ENCODE measurements around the gene NPAS2. TPM values are rescaled to one million over a fixed set of nuclear protein-coding genes. Genes with fewer than 3 reads are reported as not detected.

NPAS2 gene
- total RNA-seq, 3 donors from 2014 or later = 6.2 to 42.3 (median 22.5) TPM

- Histone ChIP-seq H3K9me3 (no peaks in the 10 kb centered on the region), H3K4me3 (no peak overlapping the region), H3K27me3 (no peaks in the 10 kb centered on the region), H3K36me3 (no peaks in the 10 kb centered on the region), H3K27ac (no peak overlapping the region), H3K4me1 (no peaks in the 10 kb centered on the region)
- intact Hi-C loops (cut with DNase I; ENCODE audit: low total_unique reads) = loop anchor here (10.0 kb wide), 1 partner anchor 360 kb away; no protein-coding TSS in a partner anchor
- DNase-seq (ENCODE audit: low spot score in 2 of 2) = no peak
- TF ChIP-seq POLR2AphosphoS5 (IDR thresholded peaks at IDR 0.05) (no peak), CTCF (IDR thresholded peaks at IDR 0.05) (no peak), POLR2A (IDR thresholded peaks at IDR 0.05) (no peak)
Observed at GRCh38 chr2:100974712-100975520, 155.0 kb downstream of the NPAS2 start.

- intact Hi-C loops (cut with DNase I; ENCODE audit: low total_unique reads) = loop anchor here (10.0 kb wide), 1 partner anchor 361 kb away; no protein-coding TSS in a partner anchor
- H3K36me3 ChIP-seq = no peaks in the 10 kb centered on the region
Observed at GRCh38 chr2:100975521-100975785, 155.5 kb downstream of the NPAS2 start.

GRCh38 chr2:100976061-100976460 is 156.1 kb downstream of the NPAS2 start:
- no peaks in the 10 kb centered on the region for H3K36me3 ChIP-seq
- no peak overlapping the region for H3K27ac ChIP-seq
- no peaks in the 10 kb centered on the region for H3K27me3 ChIP-seq
- no peaks in the 10 kb centered on the region for H3K9me3 ChIP-seq
- no peak for DNase-seq (ENCODE audit: low spot score in 2 of 2)
- H3K4me3 ChIP-seq = no peak overlapping the region
- intact Hi-C loops (cut with DNase I; ENCODE audit: low total_unique reads) = loop anchor here (10.0 kb wide), 1 partner anchor 361 kb away; no protein-coding TSS in a partner anchor
- H3K4me1 ChIP-seq = no peaks in the 10 kb centered on the region
- TF ChIP-seq POLR2AphosphoS5 (IDR thresholded peaks at IDR 0.05) (no peak), POLR2A (IDR thresholded peaks at IDR 0.05) (no peak), CTCF (IDR thresholded peaks at IDR 0.05) (no peak)

More at GRCh38 chr2:100975521-100975785, 155.5 kb downstream of the NPAS2 start:
- no peaks in the 10 kb centered on the region for H3K27me3 ChIP-seq
- DNase-seq (ENCODE audit: low spot score in 2 of 2) = no peak
- no peak for TF ChIP-seq POLR2AphosphoS5 (IDR thresholded peaks at IDR 0.05)
- no peak for TF ChIP-seq POLR2A (IDR thresholded peaks at IDR 0.05)
- H3K4me1 ChIP-seq = no peaks in the 10 kb centered on the region
- no peak overlapping the region for H3K27ac ChIP-seq
- no peaks in the 10 kb centered on the region for H3K9me3 ChIP-seq
- H3K4me3 ChIP-seq = no peak overlapping the region

- intact Hi-C loops (cut with DNase I; ENCODE audit: low total_unique reads) = loop anchor here (10.0 kb wide), 1 partner anchor 362 kb away; no protein-coding TSS in a partner anchor
- Histone ChIP-seq H3K27ac (no peak overlapping the region), H3K4me3 (no peak overlapping the region), H3K9me3 (no peaks in the 10 kb centered on the region), H3K36me3 (no peaks in the 10 kb centered on the region), H3K27me3 (no peaks in the 10 kb centered on the region), H3K4me1 (no peaks in the 10 kb centered on the region)
- TF ChIP-seq POLR2AphosphoS5 (IDR thresholded peaks at IDR 0.05) (no peak), CTCF (IDR thresholded peaks at IDR 0.05) (no peak), POLR2A (IDR thresholded peaks at IDR 0.05) (no peak)
- no peak for DNase-seq (ENCODE audit: low spot score in 2 of 2)
Observed at GRCh38 chr2:100976645-100977391, 156.9 kb downstream of the NPAS2 start.

GRCh38 chr2:100977511-100977910 is 157.6 kb downstream of the NPAS2 start:
- no peaks in the 10 kb centered on the region for H3K36me3 ChIP-seq
- TF ChIP-seq POLR2AphosphoS5 (IDR thresholded peaks at IDR 0.05) = no peak
- no peak for TF ChIP-seq CTCF (IDR thresholded peaks at IDR 0.05)
- TF ChIP-seq POLR2A (IDR thresholded peaks at IDR 0.05) = no peak
- no peaks in the 10 kb centered on the region for H3K9me3 ChIP-seq
- no peak overlapping the region for H3K27ac ChIP-seq
- intact Hi-C loops (cut with DNase I; ENCODE audit: low total_unique reads) = loop anchor here (10.0 kb wide), 1 partner anchor 363 kb away; no protein-coding TSS in a partner anchor
- no peaks in the 10 kb centered on the region for H3K4me1 ChIP-seq
- no peak overlapping the region for H3K4me3 ChIP-seq
- no peaks in the 10 kb centered on the region for H3K27me3 ChIP-seq
- DNase-seq (ENCODE audit: low spot score in 2 of 2) = no peak

Measured in breast epithelium (tissue), 4 donors.